ENCODE results near the gene PVR. TPM values are rescaled to one million over a fixed set of nuclear protein-coding genes. Genes with fewer than 3 reads are reported as not detected.

The PVR gene
- total and polyA plus RNA-seq, 2 of the 4 experiments (the other 2 are of a cell fraction), result 106 to 122 TPM

DNA sequence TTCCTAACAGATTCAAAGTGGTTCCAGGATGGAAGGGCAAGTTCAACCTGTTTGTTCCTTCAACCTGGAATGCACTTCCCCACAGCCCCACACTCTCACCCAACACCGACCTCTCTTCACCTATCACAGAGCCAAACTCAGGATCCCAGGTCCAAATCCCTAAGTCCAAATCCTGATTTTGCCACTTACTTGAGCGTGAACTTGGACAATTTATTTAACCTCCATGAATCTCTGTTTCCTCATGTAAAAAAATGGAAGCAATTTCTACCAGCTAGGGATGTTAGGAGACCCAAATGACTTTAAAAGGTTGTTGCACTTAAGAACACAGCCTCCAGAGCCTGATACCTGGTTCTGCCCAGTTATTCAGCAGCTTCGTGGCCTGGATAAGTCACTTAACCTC is 35.8 kb upstream of the PVR start:
- Histone ChIP-seq H2BK15ac (ENCODE audit: low read depth, low read length) (peak overlapping the region; percentile 92; the same call in 2 of the 3 replicates), H4K20me1 (ENCODE audit: insufficient read depth, low read length) (no peaks in the 10 kb centered on the region), H3K79me1 (ENCODE audit: low read depth in 1 of 2, low read length in 2 of 2) (peaks cover 0 to 3% of the 10 kb centered on the region in 2 experiments; a peak in 1 of 4 replicates), H3K27ac (ENCODE audit: insufficient read depth, low read length) (no peak overlapping the region), H3K56ac (ENCODE audit: extremely low read depth, insufficient read depth, low read length) (peak overlapping the region; percentile 4; the same call in 1 of the 2 replicates), H3K14ac (replicated peaks; ENCODE audit: low read depth, low read length) (peak overlapping the region; percentile 47), H2AFZ (replicated peaks; ENCODE audit: low read length, poor library complexity) (no peak overlapping the region), H2AK5ac (ENCODE audit: low read depth, low read length) (peak overlapping the region; percentile 88), H4K91ac (ENCODE audit: insufficient read depth, low read depth, low read length) (peak overlapping the region; percentile 72; the same call in 1 of the 2 replicates), H2BK20ac (ENCODE audit: low read depth, low read length) (peak overlapping the region; percentile 75), H3K9me3 (ENCODE audit: control insufficient read depth, insufficient read depth, low read length) (no peaks in the 10 kb centered on the region), H3K4ac (ENCODE audit: low read depth, low read length) (peak overlapping the region; percentile 77), H3K4me3 (ENCODE audit: insufficient read depth, low read depth, low read length) (no peak overlapping the region), H2BK5ac (ENCODE audit: low read depth, low read length, poor library complexity, severe bottlenecking) (peak overlapping the region; percentile 37), H3K4me2 (ENCODE audit: low read depth, low read length) (no peak overlapping the region), H3K27me3 (ENCODE audit: control insufficient read depth, insufficient read depth, low read length) (no peaks in the 10 kb centered on the region), H3K9me1 (ENCODE audit: insufficient read depth, low read length) (peaks cover 16% of the 10 kb centered on the region), H4K5ac (ENCODE audit: low read depth, low read length) (peak overlapping the region; percentile 37; the same call in 1 of the 2 replicates), H2AK9ac (replicated peaks; ENCODE audit: low read depth, low read length, poor library complexity) (no peak overlapping the region), H3K23ac (ENCODE audit: low read depth, low read length) (peak overlapping the region; percentile 44; the same call in 1 of the 2 replicates), H4K8ac (ENCODE audit: low read depth in 2 of 2, low read length in 2 of 2) (peak overlapping the region; percentile 29 to 55), H2BK120ac (ENCODE audit: low read depth, low read length) (peak overlapping the region; percentile 83), H3K36me3 (ENCODE audit: control insufficient read depth, insufficient read depth, low read length) (no peaks in the 10 kb centered on the region), H3K4me1 (ENCODE audit: control insufficient read depth, insufficient read depth, low read length) (peaks cover 18% of the 10 kb centered on the region), H3K9ac (ENCODE audit: low read depth, low read length) (no peak overlapping the region), H3K18ac (ENCODE audit: low read depth, low read length) (peak overlapping the region; percentile 38; the same call in 1 of the 2 replicates)
- in situ Hi-C loops (cut with MboI; ENCODE audit: low sequenced_read_pairs) (no loop called here), intact Hi-C loops (cut with micrococcal nuclease) (no loop called here), dilution Hi-C loops (cut with HindIII; ENCODE audit: low sequenced_read_pairs, unreplicated experiment) (no loop called here)
- no TSS peak for BruUV-seq (replicated peaks)
- ATAC-seq (ENCODE audit: low read depth), result no peak
- ChIA-PET CTCF (no interaction called here), POLR2A (ENCODE audit: unreplicated experiment) (no interaction called here)
- 85% methylated on average over 2 of the region's 3 CpGs; no CpG with 5 or more reads in 1 of the 2 experiments for WGBS, 2 experiments (ENCODE audit: extremely low coverage in 2 of 2, insufficient read length in 1 of 2)
- no peak for TF ChIP-seq CEBPB (IDR thresholded peaks at IDR 0.05; ENCODE audit: low read depth, low read length)
- TF ChIP-seq, protein P1, sequence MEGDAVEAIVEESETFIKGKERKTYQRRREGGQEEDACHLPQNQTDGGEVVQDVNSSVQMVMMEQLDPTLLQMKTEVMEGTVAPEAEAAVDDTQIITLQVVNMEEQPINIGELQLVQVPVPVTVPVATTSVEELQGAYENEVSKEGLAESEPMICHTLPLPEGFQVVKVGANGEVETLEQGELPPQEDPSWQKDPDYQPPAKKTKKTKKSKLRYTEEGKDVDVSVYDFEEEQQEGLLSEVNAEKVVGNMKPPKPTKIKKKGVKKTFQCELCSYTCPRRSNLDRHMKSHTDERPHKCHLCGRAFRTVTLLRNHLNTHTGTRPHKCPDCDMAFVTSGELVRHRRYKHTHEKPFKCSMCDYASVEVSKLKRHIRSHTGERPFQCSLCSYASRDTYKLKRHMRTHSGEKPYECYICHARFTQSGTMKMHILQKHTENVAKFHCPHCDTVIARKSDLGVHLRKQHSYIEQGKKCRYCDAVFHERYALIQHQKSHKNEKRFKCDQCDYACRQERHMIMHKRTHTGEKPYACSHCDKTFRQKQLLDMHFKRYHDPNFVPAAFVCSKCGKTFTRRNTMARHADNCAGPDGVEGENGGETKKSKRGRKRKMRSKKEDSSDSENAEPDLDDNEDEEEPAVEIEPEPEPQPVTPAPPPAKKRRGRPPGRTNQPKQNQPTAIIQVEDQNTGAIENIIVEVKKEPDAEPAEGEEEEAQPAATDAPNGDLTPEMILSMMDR (conservative IDR thresholded peaks at IDR 0.05; ENCODE audit: low read depth, low read length), result no peak
- TF ChIP-seq, protein P2, sequence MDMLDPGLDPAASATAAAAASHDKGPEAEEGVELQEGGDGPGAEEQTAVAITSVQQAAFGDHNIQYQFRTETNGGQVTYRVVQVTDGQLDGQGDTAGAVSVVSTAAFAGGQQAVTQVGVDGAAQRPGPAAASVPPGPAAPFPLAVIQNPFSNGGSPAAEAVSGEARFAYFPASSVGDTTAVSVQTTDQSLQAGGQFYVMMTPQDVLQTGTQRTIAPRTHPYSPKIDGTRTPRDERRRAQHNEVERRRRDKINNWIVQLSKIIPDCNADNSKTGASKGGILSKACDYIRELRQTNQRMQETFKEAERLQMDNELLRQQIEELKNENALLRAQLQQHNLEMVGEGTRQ (IDR thresholded peaks at IDR 0.05; ENCODE audit: low read depth, low read length), result no peak
- no peak for DNase-seq
